ENCODE measurements around the gene LRTM2. TPM values are rescaled to one million over a fixed set of nuclear protein-coding genes. Genes with fewer than 3 reads are reported as not detected.
A peak's percentile ranks its signal among the peaks of the same experiment; 100 is the strongest.

The LRTM2 gene
- total and polyA plus RNA-seq, 2 donors (not counting 1 experiment from before 2014, with no cell fraction given) = not detected

GRCh38 chr12:1838205-1838993, 18.0 kb downstream of the LRTM2 start:
- H2AFZ ChIP-seq (ENCODE audit: low read length) = no peak overlapping the region
- no peak overlapping the region for H3K27ac ChIP-seq (ENCODE audit: insufficient read depth, low read length)
- H3K36me3 ChIP-seq (ENCODE audit: control insufficient read depth, insufficient read depth, low read length) = no peaks in the 10 kb centered on the region
- no peak overlapping the region for H3K9ac ChIP-seq (ENCODE audit: insufficient read depth, low read length)
- peaks cover 6% of the 10 kb centered on the region for H3K27me3 ChIP-seq (ENCODE audit: control insufficient read depth, insufficient read depth, low read length)
- H3K4me2 ChIP-seq (ENCODE audit: extremely low read depth, insufficient read depth, low read length) = no peak overlapping the region
- no peaks in the 10 kb centered on the region for H4K20me1 ChIP-seq (ENCODE audit: control insufficient read depth, extremely low read depth, insufficient read depth, low read length)
- no peaks in the 10 kb centered on the region for H3K79me2 ChIP-seq (ENCODE audit: control insufficient read depth, insufficient read depth, low read length)
- TF ChIP-seq, protein P1, sequence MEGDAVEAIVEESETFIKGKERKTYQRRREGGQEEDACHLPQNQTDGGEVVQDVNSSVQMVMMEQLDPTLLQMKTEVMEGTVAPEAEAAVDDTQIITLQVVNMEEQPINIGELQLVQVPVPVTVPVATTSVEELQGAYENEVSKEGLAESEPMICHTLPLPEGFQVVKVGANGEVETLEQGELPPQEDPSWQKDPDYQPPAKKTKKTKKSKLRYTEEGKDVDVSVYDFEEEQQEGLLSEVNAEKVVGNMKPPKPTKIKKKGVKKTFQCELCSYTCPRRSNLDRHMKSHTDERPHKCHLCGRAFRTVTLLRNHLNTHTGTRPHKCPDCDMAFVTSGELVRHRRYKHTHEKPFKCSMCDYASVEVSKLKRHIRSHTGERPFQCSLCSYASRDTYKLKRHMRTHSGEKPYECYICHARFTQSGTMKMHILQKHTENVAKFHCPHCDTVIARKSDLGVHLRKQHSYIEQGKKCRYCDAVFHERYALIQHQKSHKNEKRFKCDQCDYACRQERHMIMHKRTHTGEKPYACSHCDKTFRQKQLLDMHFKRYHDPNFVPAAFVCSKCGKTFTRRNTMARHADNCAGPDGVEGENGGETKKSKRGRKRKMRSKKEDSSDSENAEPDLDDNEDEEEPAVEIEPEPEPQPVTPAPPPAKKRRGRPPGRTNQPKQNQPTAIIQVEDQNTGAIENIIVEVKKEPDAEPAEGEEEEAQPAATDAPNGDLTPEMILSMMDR (conservative IDR thresholded peaks at IDR 0.05 in 1 of 2, IDR thresholded peaks at IDR 0.05 in 1 of 2; ENCODE audit: low read depth in 1 of 2, low read length in 2 of 2) = no peak
- TF ChIP-seq EZH2 (IDR thresholded peaks at IDR 0.05; ENCODE audit: low read length, missing control alignments) = no peak
- no peaks in the 10 kb centered on the region for H3K4me1 ChIP-seq (ENCODE audit: control insufficient read depth, extremely low read depth, insufficient read depth, low read length)
- no peak overlapping the region for H3K4me3 ChIP-seq (replicated peaks in 1 of 4; ENCODE audit: control extremely low read depth in 1 of 4, insufficient read depth in 1 of 4, low read depth in 3 of 4, low read length in 4 of 4)
- H3K9me3 ChIP-seq (ENCODE audit: control insufficient read depth, insufficient read depth, low read depth, low read length) = no peaks in the 10 kb centered on the region
- DNase-seq (ENCODE audit: low read depth in 2 of 2) = peak in 1 of 2 donors; percentile 16

- no peak overlapping the region for H3K4me2 ChIP-seq (ENCODE audit: extremely low read depth, insufficient read depth, low read length)
- TF ChIP-seq EZH2 (IDR thresholded peaks at IDR 0.05; ENCODE audit: low read length, missing control alignments) = no peak
- TF ChIP-seq, protein P1 (conservative IDR thresholded peaks at IDR 0.05 in 1 of 2, IDR thresholded peaks at IDR 0.05 in 1 of 2; ENCODE audit: low read depth in 1 of 2, low read length in 2 of 2) = no peak
- H2AFZ ChIP-seq (ENCODE audit: low read length) = no peak overlapping the region
- no peak for DNase-seq (ENCODE audit: low read depth in 2 of 2)
- H4K20me1 ChIP-seq (ENCODE audit: control insufficient read depth, extremely low read depth, insufficient read depth, low read length) = no peaks in the 10 kb centered on the region
- H3K4me1 ChIP-seq (ENCODE audit: control insufficient read depth, extremely low read depth, insufficient read depth, low read length) = no peaks in the 10 kb centered on the region
- no peak overlapping the region for H3K27ac ChIP-seq (ENCODE audit: insufficient read depth, low read length)
- no peaks in the 10 kb centered on the region for H3K36me3 ChIP-seq (ENCODE audit: control insufficient read depth, insufficient read depth, low read length)
- no peaks in the 10 kb centered on the region for H3K79me2 ChIP-seq (ENCODE audit: control insufficient read depth, insufficient read depth, low read length)
- H3K9ac ChIP-seq (ENCODE audit: insufficient read depth, low read length) = no peak overlapping the region
- H3K9me3 ChIP-seq (ENCODE audit: control insufficient read depth, insufficient read depth, low read depth, low read length) = no peaks in the 10 kb centered on the region
- no peak overlapping the region for H3K4me3 ChIP-seq (replicated peaks in 1 of 4; ENCODE audit: control extremely low read depth in 1 of 4, insufficient read depth in 1 of 4, low read depth in 3 of 4, low read length in 4 of 4)
- H3K27me3 ChIP-seq (ENCODE audit: control insufficient read depth, insufficient read depth, low read length) = peaks cover 5% of the 10 kb centered on the region
These were observed 18.6 kb downstream of the LRTM2 start for GRCh38 chr12:1838994-1839365.

DNA sequence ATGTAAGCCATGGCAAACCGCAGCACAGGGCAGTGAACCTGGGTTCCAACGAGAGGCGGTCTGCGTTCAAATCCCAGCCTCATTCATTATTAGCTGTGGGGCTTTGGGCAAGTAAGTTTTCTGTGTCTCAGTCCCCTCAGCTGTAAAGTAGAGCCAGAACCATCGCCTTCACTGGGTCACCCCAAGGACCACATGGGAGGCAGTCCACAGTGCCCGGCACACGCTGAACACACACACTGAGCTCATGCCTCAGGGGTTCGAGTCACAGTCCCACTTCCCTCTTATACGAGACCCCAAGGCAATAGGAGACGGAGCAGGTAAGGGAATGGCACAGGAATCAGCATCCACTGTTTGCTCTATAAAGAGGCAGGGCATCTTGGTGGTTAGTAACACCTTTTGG, 19.1 kb downstream of the LRTM2 start:
- H3K27me3 ChIP-seq (ENCODE audit: control insufficient read depth, insufficient read depth, low read length) = peaks cover 10% of the 10 kb centered on the region
- no peaks in the 10 kb centered on the region for H3K36me3 ChIP-seq (ENCODE audit: control insufficient read depth, insufficient read depth, low read length)
- no peak overlapping the region for H3K9ac ChIP-seq (ENCODE audit: insufficient read depth, low read length)
- no peak for TF ChIP-seq EZH2 (IDR thresholded peaks at IDR 0.05; ENCODE audit: low read length, missing control alignments)
- TF ChIP-seq, protein P1 (conservative IDR thresholded peaks at IDR 0.05 in 1 of 2, IDR thresholded peaks at IDR 0.05 in 1 of 2; ENCODE audit: low read depth in 1 of 2, low read length in 2 of 2) = no peak
- no peaks in the 10 kb centered on the region for H3K79me2 ChIP-seq (ENCODE audit: control insufficient read depth, insufficient read depth, low read length)
- no peak overlapping the region for H2AFZ ChIP-seq (ENCODE audit: low read length)
- no peaks in the 10 kb centered on the region for H3K9me3 ChIP-seq (ENCODE audit: control insufficient read depth, insufficient read depth, low read depth, low read length)
- H3K4me1 ChIP-seq (ENCODE audit: control insufficient read depth, extremely low read depth, insufficient read depth, low read length) = no peaks in the 10 kb centered on the region
- no peak overlapping the region for H3K4me3 ChIP-seq (replicated peaks in 1 of 4; ENCODE audit: control extremely low read depth in 1 of 4, insufficient read depth in 1 of 4, low read depth in 3 of 4, low read length in 4 of 4)
- no peak overlapping the region for H3K4me2 ChIP-seq (ENCODE audit: extremely low read depth, insufficient read depth, low read length)
- no peak overlapping the region for H3K27ac ChIP-seq (ENCODE audit: insufficient read depth, low read length)
- no peaks in the 10 kb centered on the region for H4K20me1 ChIP-seq (ENCODE audit: control insufficient read depth, extremely low read depth, insufficient read depth, low read length)
- no peak for DNase-seq (ENCODE audit: low read depth in 2 of 2)

Measured in fibroblast of lung (primary cell).